ENCODE results near the gene ADGRE2.
"Not testable (repeated sequence)": the region's sequence is repeated elsewhere in the genome, so short reads cannot be mapped to it uniquely, and the experiment has no call there.

Gene ADGRE2

DNA sequence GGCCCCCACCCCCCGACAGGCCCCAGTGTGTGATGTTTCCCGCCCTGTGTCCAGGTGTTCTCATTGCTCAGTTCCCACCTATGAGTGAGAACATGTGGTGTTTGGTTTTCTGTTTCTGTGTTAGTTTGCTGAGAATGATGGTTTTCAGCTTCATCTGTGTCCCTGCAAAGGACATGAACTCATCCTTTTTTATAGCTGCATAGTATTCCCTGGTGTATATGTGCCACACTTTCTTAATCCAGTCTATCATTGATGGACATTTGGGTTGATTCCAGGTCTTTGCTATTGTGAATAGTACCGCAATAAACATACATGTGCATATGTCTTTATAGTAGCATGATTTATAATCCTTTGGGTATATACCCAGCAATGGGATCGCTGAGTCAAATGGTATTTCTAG is 715 bp downstream of the ADGRE2 start:
- not testable (repeated sequence) for DNase-seq

DNA sequence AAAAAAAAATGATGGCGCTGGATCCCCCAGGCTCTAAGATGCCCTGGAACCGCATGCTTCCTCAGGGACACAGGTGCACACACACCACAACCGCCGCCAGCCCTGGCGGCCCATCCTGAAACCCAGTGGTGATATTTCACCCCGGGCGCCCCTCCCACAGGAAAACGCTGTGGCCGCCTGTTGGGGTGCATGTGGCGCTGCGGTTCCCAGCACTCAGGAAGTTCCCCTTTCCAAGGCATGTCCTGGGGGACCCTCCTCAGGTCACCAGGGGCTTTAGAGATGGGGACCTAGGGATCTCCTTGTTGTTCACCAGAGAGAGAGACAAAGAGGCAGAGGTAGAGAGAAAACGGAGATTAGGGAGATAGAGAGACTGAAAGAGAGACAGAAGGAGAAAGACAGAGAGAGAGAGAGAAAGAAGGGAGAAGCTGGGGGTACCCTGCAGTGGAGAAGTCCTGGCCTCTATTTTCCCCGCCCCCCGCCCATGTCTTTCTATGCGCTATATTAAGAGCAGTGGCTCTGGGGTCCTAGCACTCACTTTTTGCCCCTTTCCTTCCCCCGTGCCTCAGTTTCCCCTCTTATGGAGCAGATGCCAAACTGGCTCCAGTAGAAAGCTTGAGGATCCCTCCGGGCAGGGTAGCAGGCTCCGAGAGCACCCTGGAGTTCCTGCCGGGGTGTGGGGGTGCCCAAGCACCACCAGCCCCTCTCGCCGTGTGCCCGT is 2.3 kb downstream of the ADGRE2 start:
- DNase-seq = no peak

DNA sequence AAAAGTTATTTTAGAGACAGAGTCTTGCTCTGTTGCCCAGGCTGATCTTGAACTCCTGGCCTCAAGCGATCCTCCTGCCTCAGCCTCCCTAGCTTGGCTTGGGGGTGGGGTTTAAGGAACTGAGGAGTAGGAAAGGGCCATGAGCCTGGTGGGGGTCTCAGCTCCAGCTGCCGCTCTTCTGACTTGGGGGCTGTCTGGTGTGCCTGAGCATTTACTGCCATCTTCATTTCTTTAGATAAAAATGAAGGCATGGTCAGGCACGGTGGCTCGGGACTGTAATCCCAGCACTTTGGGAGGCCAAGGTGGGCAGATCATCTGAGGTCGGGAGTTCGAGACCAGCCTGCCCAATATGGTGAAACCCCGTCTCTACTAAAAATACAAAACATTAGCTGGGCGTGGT is 3.0 kb downstream of the ADGRE2 start:
- DNase-seq = not testable (repeated sequence)

DNA sequence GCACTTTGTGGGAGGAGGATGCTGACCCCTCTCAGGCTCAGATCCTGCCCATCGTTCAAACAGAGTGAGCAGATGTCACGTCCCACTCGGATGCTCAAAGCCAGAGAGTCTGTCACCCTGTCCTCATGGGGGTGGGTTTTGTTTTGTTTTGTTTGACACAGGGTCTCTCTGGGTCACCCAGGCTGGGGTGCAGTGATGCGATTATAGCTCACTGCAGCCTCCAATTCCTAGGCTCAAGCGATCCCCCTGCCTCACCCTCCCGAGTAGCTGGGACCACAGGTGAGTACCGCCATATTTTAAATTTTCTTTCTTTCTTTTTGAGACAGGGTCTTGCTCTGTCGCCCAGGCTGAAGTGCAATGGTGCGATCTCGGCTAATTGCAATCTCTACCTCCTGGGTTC is 4.0 kb downstream of the ADGRE2 start:
- DNase-seq = no peak

DNA sequence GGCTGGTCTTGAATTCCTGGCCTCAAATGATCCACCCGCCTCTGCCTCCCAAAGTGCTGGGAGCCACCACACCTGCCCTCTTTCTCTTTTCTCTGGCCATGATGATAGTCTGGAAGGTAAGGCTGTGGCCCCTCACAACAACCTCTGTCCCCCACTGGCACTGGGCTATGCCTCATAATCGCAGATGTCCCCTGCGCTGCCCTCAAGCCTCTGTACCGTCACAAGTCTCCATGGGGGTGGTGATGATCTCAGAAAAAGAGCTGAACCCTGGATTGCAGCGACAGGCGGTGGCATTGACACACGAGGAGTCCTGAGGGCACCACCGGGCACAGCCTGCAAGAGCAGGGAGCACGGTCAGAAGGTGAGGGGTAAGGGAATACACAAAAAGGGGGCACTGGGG is 4.6 kb downstream of the ADGRE2 start:
- not testable (repeated sequence) for DNase-seq

DNA sequence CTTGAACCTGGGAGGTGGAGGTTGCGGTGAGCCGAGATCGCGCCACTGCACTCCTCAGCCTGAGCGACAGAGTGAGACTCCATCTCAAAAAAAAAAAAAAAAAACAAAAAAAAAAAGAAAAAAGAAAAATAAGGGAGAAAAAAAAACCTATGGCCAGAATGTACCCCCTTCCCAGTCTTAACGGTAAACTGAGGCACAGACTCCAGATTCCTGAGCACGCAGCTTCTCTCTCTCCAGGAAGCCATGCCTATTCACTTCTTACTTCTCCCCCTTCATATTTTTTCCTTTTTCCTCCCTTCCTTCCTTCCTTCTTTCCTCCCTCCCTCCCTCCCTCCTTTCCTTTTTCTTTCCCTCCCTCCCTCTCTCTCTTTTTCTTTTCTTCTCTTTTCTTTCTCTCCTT is 5.4 kb downstream of the ADGRE2 start:
- no peak for DNase-seq

DNA sequence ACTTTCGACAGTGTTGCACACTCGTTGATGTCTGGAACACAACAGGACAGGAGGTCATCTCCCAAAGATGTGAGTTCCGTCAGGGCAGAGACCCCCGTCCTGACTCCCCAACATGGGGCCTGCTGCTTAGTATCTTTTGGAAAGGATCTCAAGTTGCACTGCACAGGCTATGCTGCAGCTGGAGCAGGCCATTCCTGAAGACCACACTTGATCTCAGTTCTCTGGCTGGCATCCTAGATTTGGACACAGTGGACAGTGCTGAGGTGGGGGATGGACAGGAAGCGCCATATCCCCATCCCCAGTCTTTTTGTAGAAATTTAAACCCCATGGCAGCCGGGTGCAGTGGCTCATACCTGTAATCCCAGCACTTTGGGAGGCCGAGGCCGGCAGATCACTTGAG is 5.9 kb downstream of the ADGRE2 start:
- DNase-seq = no peak

DNA sequence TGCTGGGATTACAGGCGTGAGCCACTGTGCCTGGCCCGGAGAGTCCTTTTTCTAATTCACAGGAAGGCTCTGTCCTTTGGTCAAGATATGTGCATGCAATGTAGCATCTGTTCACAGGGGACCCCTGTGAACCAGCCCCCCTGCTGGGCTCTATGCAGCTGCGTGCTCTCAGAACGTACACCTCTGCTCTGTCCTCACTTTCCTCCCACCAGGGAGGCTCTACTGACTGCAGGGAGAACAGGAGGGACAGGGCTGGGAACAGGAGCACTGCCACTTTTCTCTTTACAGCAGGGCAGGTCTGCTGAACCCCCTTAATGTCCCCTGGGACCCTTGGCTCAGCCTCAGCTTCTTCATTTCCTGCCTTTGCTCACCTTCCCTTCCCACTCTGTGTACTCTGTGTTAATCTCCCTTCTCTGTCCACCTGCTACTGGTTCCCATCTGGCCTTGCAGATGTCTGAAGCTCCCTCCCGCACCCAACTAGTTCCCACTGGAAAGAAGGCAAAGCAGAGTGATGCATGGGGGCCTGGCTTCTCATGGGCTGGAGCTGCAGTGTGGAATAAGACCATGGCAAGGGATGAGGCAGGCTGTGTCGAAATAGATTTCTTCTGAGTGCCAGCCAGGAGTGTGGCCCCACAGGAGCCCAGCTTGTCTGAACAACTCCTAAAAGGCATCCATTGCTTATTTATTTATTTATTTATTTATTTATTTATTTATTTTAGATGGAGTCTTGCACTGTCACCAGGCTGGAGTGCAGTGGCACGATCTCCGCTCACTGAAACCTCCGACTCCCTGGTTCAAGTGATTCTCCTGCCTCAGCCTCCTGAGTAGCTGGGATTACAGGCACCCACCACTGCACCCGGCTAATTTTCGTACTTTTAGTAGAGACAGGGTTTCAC is 7.2 kb downstream of the ADGRE2 start:
- peak; percentile 21 for DNase-seq

DNA sequence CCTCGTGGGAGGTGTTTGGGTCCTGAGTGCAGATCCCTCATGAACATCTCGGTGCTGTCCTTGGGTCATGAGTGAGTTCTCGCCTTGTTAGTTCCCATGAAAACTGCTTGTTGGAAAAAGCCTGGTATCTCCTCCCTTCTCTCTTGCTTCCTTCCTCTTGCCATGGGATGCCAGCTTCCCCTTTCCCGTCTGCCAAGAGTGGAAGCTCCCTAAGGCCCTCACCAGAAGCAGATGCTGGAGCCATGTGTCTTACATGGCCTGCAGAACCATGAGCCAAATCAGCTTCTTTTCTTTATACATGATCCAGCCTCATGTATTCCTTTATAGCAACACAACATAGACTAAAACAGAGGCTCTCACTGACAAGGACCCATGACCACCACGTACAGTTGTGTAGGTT is 8.2 kb downstream of the ADGRE2 start:
- no peak for DNase-seq

DNA sequence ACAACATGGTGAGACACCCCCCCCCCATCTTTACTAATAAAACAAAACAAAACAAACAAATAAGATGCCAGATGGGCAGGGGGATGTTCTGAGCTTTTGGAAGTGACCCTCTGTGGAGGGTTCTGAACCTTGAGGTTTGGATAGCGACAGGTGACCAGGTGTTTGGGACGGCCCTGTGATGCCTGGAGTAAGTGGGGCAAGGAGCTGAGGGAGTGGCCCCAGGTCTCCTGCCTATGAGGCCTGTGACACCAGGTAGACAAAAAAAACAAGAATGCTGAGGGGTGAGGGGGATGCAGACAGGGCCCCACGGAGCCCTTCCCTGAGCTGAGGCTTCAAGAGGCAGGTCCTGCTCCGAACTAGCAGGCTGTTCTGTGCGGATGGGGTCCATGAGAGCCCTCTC is 9.2 kb downstream of the ADGRE2 start:
- no peak for DNase-seq

DNA sequence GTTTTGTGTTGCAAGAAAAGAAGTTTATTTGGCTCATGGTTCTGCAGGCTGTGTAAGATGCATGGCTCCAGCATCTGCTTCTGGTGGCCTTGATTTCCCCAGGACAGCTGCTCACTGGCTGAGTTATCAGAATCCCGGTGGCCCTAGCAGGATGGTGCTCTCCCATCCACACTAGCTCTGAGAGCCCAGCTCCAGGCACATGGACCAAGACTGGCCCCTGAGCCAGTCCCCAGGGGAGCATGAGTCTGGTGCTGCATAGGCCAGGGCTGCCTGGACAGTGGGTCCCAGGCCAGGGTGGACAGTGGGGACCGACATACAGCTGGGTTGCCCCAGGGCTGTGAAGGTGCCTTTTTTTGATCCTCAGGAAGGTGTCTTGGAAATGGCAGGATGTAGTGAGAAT is 10.4 kb downstream of the ADGRE2 start:
- DNase-seq = no peak

DNA sequence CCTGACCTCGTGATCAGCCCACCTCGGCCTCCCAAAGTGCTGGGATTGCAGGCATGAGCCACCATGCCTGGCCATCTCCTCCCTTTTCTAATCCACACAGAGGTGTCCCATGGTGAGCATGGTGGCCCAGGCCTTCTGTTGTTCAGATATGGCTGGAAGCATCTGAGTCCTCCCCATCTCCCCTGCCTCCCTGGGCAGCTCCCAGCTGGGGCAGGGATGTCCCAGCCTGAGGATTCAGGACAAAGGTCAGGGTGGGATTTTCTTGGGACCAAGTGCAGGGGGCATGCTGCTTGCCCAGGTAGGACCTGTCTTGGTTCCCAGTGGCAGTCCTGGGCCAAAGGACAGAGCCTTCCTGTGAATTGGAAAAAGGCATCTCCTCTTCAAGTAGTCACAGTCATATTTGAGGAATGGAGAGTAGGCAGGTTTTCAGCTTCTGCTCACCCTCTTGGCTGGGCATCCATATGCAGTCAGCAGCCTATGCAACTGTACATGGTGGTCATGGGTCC is 10.8 kb downstream of the ADGRE2 start:
- no peak for DNase-seq

DNA sequence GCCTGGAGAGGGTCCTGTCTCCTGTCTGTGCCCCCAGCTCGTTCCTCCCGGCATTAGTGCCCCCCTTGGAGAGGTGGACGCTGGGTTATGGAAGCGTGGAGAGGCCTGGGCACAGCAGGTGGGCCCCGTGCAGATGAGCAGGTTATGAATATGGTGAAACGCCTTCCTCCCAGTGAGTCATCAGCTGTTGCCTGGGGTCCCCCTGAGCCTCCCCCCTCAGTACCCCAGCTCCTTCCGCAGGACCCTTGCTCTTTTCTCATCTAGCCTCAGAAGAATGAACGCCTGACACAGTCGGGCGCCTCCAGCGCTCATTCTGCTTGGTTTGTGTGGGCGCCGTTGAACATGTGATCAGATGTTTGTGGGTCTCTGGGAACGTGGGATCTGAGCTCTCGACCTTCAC is 12.5 kb downstream of the ADGRE2 start:
- not testable (repeated sequence) for DNase-seq

DNA sequence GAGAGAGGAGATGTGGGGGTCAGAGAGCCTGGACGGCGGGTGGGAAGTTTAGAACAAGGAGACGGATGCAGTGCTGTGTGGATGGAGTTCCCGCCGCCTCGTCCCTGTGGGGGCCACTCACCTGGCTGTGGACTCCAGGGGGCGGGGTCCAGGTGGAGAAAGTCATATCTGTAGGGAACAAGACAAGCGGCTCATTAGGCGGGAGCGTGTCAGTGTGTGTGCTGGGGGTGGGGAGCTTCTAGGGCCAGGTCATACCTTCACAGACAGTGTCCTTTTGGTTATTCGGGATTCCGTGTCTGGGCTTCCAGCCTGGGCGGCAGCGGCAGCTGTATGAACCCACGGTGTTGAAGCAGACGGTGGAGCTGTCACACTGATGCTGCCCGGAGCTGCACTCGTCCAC is 13.0 kb downstream of the ADGRE2 start:
- DNase-seq = not testable (repeated sequence)

DNA sequence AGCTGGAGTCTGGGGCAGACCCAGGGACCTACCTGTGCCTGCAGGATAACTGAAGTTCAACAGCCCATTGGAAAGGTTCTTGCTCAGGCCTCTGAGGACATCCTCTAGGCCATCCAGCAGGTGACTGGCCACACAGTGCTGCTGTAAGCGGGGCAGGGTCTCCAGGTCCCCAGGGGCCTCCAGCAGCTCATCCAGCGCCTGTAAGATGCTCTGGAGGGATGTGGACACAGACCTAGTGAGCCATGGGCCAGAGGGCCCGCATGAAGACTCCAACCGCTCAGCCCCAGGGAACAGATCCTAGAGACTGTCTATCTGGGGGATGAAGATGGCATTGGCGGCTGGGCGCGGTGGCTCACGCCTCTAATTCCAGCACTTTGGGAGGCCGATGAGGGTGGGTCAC is 14.0 kb downstream of the ADGRE2 start:
- DNase-seq = no peak

DNA sequence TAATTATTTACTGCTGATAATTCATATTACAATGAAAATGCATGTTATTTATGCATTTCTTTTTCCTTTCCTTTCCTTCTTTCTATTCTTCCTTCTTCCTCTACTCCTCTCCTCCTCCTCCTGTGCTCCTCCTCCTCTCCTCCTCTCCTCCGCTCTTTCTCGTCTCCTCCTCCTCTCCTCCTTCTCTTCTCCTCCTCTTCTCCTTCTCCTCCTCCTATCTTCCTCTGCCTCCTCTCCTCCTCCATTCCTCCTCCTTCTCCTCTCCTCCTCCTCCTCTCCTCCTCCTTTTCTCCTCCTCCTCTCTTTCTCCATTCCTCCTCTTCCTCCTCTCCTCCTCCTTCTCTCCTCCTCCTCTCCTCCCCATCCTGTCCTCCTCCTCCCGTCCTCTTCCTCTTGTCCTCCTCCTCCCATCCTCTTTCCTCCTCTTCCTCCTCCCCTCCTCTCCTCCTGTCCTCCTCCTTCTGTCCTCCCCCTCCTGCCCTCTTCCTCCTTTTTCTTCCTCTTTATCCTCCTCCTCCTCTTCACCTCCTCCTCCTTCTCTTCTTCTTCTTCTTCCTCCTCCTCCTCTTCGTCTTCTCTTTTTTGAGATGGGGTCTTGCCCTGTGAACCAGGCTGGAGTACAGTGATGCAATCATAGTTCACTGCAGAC is 14.7 kb downstream of the ADGRE2 start:
- no peak for DNase-seq

DNA sequence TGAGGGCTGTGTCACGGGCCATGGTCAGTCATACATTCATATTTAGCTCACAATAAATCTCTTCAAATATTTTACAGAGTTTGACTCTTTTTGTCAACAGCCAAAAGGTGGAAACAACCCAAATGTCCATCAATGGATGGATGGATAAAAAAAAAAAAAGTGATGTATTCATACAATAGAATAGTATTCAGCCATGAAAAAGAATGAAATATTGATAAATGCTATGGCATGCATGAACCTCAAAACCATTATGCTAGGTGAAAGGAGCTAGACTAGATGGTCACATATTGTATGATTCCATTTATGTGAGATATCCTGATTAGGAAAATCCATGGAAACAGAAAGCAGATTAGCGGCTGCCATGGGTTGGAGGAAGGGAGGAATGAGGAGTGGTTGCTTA is 16.2 kb downstream of the ADGRE2 start:
- DNase-seq = no peak

DNA sequence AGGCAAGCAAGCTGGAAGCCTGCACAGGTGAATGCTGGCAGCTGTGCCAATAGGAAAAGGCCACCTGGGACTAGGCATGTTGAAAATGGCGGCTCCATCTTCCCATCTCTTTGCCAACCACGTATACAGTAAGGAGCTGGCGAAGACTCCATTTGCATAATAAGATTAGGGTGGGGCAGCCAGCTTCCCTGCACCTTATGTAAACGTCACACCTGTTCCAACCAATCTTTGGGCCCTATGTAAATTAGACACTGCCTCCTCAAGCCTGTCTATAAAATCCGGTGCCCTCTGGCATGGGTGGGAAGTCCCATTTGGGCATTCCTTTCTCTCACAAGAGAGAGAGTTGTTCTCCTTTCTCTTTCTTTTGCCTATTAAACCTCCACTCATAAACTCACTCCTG is 16.8 kb downstream of the ADGRE2 start:
- peak; percentile 22 for DNase-seq

DNA sequence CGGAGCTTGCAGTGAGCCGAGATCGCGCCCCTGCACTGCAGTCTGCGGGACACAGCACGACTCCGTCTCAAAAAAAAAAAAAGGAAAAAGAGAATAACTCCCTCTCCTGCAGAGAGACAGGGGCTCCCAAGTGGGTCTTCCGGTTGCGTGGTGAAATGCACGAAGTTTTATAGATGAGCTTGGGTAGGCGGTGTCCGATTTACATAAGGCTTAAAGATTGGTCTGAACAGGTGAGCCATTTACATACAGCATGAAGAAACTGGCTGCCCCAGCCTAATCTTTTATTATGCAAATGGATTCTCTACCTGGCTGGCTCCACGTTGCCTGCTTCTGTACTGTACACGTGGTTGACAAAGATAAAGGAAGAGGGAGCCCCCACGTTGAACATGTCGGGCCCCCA is 19.5 kb downstream of the ADGRE2 start:
- peak; percentile 83 for DNase-seq

DNA sequence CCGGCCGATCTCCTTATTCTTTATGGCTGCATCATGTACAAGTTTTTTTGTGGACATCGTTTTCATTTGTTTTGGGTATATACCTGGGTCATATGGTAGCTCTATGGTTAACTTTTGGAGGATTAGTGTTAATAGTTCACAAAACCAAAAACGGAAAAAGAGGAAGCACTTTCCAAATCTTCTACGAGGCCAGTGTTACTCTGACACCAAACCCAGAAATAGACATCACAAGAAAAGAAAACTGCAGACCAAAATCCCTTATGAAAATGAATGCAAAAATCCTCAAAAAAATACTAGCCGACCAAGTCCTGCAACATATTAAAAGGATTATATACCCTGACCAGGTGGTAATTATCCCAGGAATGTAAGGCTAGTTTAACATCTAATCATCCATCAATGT is 29.8 kb downstream of the ADGRE2 start:
- no peak for DNase-seq

DNA sequence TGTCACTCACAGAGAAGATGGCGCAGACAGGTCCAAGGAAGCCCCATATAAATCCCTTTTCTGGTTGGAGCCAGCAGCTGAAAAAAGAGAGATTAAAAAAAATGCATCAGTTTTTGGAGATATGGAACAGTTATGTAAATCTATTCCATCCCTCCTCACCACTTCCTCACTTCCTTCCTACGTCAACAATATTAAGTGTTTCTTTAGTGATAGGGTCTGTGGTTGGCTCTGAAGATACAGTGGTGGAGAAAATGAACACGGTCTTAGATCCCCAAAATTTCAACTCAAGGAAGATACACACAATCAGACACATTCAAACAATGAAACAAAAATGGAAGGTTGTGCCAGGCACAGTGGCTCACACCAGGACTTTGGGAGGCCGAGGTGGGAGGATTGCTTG is 31.5 kb downstream of the ADGRE2 start:
- DNase-seq = no peak

DNA sequence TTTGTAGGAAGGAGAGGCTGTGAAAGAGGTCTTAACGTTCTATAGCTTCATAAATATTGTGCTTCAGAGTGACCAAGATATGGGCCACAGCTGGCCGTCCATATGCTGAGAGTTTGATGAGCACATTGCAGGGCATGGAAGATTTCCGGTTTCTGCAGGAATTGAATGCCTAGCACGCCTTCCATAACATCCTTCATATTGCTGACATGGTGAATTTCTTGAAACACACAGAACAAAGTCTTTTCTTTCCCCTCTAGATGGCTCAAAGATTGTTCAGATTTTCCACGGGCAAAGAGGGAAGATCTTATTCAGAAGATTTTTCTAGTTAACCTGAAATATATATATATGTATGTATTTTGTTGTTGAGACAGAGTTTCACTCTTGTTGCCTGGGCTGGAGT is 42.4 kb downstream of the ADGRE2 start:
- DNase-seq = no peak

DNA sequence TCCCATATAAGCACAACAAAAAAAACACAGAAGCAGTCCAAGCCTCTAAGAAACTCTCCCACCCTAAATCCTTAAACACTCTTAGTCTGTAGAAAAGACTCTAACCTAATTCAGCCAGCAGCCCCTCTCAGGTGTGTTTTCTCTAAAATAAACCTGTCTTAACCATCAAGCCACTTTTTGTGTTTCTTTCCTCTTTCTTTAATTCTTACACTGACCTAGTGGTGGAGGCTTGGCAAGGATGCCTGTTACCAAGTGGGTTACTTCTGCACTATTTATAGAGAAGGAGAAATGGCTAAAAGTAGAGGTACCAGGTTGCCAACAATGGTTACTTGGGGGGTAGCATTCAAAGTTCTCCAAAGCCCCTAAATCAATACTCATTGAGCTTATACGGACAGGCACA is 44.8 kb downstream of the ADGRE2 start:
- DNase-seq = no peak

DNA sequence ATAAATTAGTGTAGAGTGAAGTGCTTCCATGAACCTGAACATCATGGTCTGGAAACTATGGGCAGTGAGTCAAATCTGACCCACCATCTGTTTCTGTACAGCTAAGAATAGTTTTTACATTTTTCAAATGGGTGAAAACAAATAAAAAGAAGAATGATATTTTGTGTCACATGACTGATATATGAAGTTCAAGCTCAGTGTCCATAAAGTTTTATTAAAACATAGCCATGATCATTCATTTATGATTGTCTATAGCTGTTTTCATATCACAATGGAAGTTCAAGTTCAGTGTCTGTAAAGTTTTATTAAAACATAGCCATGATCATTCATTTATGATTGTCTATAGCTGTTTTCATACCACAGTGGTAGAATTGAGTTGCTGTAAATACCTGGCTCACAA is 45.9 kb downstream of the ADGRE2 start:
- DNase-seq = no peak

Data from NCI-H69 (cell line).